AG20443 (cell line): ENCODE results near the gene ULBP2.
"Not testable (repeated sequence)": the region's sequence is repeated elsewhere in the genome, so short reads cannot be mapped to it uniquely, and the experiment has no call there.

Source experiments
- DNase-seq: peaks from one replicate; pipeline ENCODE4 v3.0.0; 2012; ENCODE audit warnings: low spot score, mixed read lengths

Gene ULBP2

GRCh38 chr6:149927025-149927424 lies 14.8 kb upstream of the ULBP2 start:
- not testable (repeated sequence) for DNase-seq

GRCh38 chr6:149929422-149929821 lies 12.4 kb upstream of the ULBP2 start:
- DNase-seq: no peak

- DNase-seq: no peak
Measured at GRCh38 chr6:149931501-149931900, 10.3 kb upstream of the ULBP2 start.

GRCh38 chr6:149933036-149933435 lies 8.8 kb upstream of the ULBP2 start:
- DNase-seq: no peak

- DNase-seq: no peak
Measured at GRCh38 chr6:149933461-149933860, 8.4 kb upstream of the ULBP2 start.

- peak; percentile 54 for DNase-seq
Measured at GRCh38 chr6:149934249-149935156, 7.3 kb upstream of the ULBP2 start.

GRCh38 chr6:149935246-149935645 lies 6.6 kb upstream of the ULBP2 start:
- no peak for DNase-seq

- DNase-seq: no peak
Measured at GRCh38 chr6:149935668-149936067, 6.1 kb upstream of the ULBP2 start.

GRCh38 chr6:149936743-149937142 lies 5.1 kb upstream of the ULBP2 start:
- no peak for DNase-seq

GRCh38 chr6:149938013-149938570 lies 3.7 kb upstream of the ULBP2 start:
- not testable (repeated sequence) for DNase-seq

- DNase-seq: peak; percentile 37
Measured at GRCh38 chr6:149938571-149939355, 3.1 kb upstream of the ULBP2 start.

GRCh38 chr6:149939356-149939648 lies 2.5 kb upstream of the ULBP2 start:
- DNase-seq: no peak

- no peak for DNase-seq
Measured at GRCh38 chr6:149939909-149940671, 1.7 kb upstream of the ULBP2 start.

- no peak for DNase-seq
Measured at GRCh38 chr6:149940672-149940982, 1.2 kb upstream of the ULBP2 start.

- DNase-seq: peak; percentile 23
Measured at GRCh38 chr6:149942461-149942829, 631 bp downstream of the ULBP2 start.

GRCh38 chr6:149943321-149943720 lies 1.5 kb downstream of the ULBP2 start:
- DNase-seq: not testable (repeated sequence)

- DNase-seq: not testable (repeated sequence)
Measured at GRCh38 chr6:149945276-149945675, 3.5 kb downstream of the ULBP2 start.

- not testable (repeated sequence) for DNase-seq
Measured at GRCh38 chr6:149946631-149947030, 4.8 kb downstream of the ULBP2 start.

- DNase-seq: not testable (repeated sequence)
Measured at GRCh38 chr6:149947533-149947932, 5.7 kb downstream of the ULBP2 start.

GRCh38 chr6:149948011-149948410 lies 6.2 kb downstream of the ULBP2 start:
- DNase-seq: no peak

GRCh38 chr6:149948616-149949015 lies 6.8 kb downstream of the ULBP2 start:
- DNase-seq: no peak

- DNase-seq: no peak
Measured at GRCh38 chr6:149950423-149950822, 8.6 kb downstream of the ULBP2 start.
